ENCODE measurements around the gene CBLIF.
"Not testable (repeated sequence)": the region's sequence is repeated elsewhere in the genome, so short reads cannot be mapped to it uniquely, and the experiment has no call there.

Gene CBLIF

DNA sequence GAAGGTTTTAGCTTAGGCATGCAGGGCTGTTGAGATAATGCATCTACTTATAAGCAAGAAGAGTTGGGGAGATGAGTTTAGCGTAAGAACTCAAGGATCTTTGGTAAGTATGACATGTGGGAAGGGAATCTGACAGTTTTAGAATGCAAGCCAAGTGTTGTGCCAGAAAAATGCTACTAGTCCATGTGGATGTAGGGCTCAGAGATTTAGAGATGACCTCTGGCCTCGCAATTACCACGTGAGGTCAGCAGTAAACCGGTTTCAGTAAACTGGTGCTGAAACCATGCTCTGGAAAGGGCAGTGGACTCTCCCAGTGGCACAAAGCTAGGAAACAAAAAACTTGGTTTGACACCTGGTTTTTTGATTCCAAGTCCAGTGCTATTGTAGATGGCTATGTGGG is 53.7 kb downstream of the CBLIF start:
- FAIRE-seq: no peak

DNA sequence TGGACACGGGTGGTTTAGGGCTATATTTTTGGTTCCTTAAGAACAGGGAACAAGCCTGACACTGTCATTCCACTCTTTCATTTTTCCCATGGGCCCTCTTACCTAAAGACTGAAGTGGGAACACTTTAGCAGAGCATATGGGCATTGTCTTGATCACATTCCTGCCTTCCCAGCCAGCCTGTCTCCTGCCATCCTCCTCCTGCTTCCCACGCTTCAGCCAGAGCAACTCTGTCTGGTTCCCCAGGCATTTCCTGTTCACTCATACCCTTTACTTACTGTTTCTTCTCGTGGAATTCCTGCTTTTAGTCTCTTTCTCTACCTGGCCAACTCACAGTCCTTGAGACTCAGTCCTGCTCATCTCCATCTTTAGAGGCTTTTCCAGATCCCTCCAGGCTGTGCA is 57.5 kb downstream of the CBLIF start:
- FAIRE-seq: no peak

DNA sequence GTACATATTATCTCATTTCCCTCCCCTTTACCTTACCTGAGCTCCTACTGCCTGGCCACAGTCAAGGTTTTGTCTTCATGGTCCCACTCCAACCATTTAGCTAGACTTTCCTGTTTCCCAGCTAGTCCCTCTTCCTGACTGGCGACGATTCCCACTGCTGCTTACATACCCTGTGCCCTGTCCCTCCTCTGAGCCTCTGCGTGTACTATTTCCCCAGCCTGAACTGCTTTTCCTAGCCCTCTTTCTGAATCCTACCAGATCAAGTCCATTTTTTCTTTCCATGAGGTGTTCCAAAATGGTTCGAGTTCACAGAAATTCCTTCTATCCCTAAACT is 58.1 kb downstream of the CBLIF start:
- FAIRE-seq: no peak

DNA sequence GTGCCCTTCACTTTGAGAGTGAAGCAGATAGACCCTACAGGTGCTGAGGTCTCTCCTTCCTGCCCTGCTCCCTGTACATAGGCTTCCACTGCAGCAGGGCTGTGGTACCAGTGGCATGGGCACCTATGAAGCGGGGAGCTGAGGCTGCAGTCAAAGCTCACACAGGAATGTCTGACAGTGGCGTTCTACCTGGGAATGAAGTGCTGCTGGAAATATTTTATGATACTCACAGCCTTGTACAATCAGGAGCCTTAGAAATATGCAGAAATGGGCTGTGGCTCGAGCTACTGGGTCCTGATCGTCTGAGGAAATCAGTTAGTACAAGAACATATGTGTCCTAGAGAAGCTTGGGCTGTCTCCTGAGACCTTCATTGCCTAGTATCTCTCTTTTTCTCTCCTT is 59.5 kb downstream of the CBLIF start:
- FAIRE-seq: no peak

DNA sequence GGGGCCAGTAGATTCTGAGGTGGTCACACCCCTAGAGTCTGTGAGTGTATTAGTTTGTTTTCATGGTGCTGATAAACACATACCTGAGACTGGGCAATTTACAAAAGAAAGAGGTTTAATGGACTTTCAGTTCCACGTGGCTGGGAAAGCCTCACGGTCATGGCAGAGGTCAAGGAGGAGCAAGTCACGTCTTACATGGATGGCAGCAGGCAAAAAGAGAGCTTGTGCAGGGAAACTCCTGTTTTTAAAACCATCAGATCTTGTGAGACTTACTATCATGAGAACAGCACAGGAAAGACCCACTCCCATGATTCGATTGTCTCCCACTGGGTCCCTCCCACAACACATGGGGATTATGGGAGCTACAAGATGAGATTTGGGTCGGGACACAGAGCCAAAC is 60.9 kb downstream of the CBLIF start:
- not testable (repeated sequence) for FAIRE-seq

DNA sequence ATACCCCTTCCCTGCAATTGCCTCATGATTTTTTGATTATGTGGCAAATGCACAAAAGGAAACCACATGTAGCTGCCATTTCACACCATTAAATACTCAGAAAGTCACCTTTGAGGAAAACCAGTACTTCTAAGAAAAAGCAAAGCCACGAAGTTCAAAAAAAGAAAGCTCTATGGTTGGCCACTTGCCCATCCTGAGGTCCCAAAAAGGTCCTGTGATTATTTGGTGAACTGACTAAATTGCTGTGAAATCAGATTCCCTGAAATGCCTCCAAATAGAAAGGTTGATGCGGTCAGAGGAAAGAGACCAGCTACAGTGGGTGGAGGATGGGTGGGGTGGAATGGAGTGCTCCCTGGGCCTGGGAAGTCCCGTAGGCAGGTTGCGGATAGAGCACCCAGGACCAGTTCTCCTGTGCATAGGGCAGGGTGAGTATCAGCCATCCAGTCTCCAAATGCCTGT is 61.6 kb downstream of the CBLIF start:
- no peak for FAIRE-seq

DNA sequence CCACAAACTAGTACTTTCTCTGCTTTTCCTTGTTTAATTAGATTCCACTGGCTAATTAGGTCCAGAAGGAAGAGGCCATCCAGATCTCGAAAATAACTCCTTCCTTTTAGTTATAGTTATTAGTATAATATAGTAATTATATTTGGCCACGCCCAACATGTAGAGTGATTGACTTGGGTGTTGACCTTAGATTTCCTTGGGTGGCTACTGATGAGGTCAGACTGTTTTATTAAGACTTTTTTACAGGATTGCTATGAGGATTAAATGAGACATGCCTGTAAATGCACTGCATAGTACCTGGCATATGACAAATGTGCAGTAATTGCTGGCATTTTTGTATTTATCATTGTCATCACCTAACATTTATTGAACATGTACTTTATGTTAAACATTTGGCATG is 63.2 kb downstream of the CBLIF start:
- no peak for FAIRE-seq

DNA sequence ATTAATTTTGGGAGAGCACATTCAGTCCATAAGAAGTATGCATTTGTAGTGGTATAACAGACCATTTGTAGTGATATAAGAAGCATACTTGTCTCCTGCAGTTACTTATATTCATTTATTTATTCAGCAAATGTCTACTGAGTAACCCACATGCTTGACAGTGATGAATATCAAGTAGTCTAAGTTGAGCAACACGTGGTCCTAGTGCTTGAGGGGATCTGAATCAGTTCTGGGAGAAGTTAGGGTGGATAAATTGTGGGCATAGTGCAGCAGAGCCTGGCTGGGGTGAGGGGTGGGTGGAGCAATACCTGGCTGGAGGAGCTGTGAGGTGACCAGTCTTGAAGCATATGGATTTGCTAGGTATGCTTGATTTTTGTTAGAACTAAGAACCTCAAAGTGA is 65.8 kb downstream of the CBLIF start:
- FAIRE-seq: no peak
